Body of pancreas (tissue), 4 donors: ENCODE measurements around the gene HSD17B4. TPM values are rescaled to one million over a fixed set of nuclear protein-coding genes. Genes with fewer than 3 reads are reported as not detected.

Experiments
- ATAC-seq: fragments of 150-250 bp; one replicate; pipeline ENCODE4 v1.9.1; 2016
- DNase-seq, 4 donors: peaks; one replicate each; pipeline ENCODE4 v3.0.0-alpha.2; 2019
- H3K27ac ChIP-seq, 4 donors: fragments of 200-600 bp; sonication (generic); 1 replicate in 3 of 4; 2 replicates in 1 of 4; pipeline versions ENCODE4 v1.5.1 to v1.6.1; 2016 to 2019; ENCODE audit warnings: mild to moderate bottlenecking in 1 of 4, mixed read lengths in 1 of 4, moderate library complexity in 1 of 4
- H3K27me3 ChIP-seq, 2 donors: fragments of 200-600 bp; sonication (generic); one replicate each; pipeline ENCODE4 v1.6.0; 2016; ENCODE audit warnings: mild to moderate bottlenecking in 1 of 2
- H3K36me3 ChIP-seq, 2 donors: fragments of 200-600 bp; sonication (generic); replicated peaks in 1 of 2; 2 replicates each; pipeline ENCODE4 v1.5.1; 2016; ENCODE audit warnings: low read depth in 2 of 2; ENCODE audit not compliant: insufficient read depth in 1 of 2
- H3K4me1 ChIP-seq: fragments of 200-600 bp; sonication (generic); one replicate; pipeline ENCODE4 v1.6.0; 2016
- H3K4me3 ChIP-seq, 2 donors: fragments of 200-600 bp; sonication (generic); 1 replicate in 1 of 2; 2 replicates in 1 of 2; pipeline ENCODE4 v1.5.1; 2016 to 2019
- H3K9me3 ChIP-seq, 3 donors: fragments of 200-600 bp; sonication (generic); 1 replicate in 2 of 3; 2 replicates in 1 of 3; pipeline ENCODE4 v1.5.1; 2016
- POLR2A ChIP-seq, 3 donors: fragments of 450-650 bp; IDR thresholded peaks; one replicate each; pipeline ENCODE4 v1.6.1; 2016; ENCODE audit warnings: antibody characterized with exemption in 3 of 3, mild to moderate bottlenecking in 2 of 3
- WGBS, 2 donors: methylation state at CpG; one replicate each; pipeline ENCODE4 v1.1.5; 2017; 5-methylcytosine and 5-hydroxymethylcytosine counted together
- intact Hi-C: fragments of 100-400 bp; cut with DNase I; formaldehyde crosslinking; loops from one replicate; pipeline ENCODE4 v1.15.1; 2023
- total RNA-seq, 2 donors: library from RNA; depleted of rRNA; stranded (reverse); fragments of >200 nt; gene quantifications; one replicate each; pipeline ENCODE4 v1.1.0, GENCODE V29; 2016
- TF ChIP-seq, protein P1 (sequence below), 7 experiments: fragments of 450-650 bp in 4 of 7; fragments of 200-600 bp in 3 of 7; sonication (generic) in 3 of 7; IDR thresholded peaks; one replicate each; pipeline ENCODE4 v1.5.1; 2016 to 2019; ENCODE audit warnings: antibody characterized with exemption in 7 of 7

The HSD17B4 gene
- total RNA-seq, 2 donors from 2014 or later: 97.2 to 98.6 TPM

GRCh38 chr5:119521232-119521631, 68.9 kb downstream of the HSD17B4 start:
- Histone ChIP-seq H3K4me3 (no peak overlapping the region), H3K27me3 (no peaks in the 10 kb centered on the region), H3K9me3 (no peaks in the 10 kb centered on the region), H3K27ac (no peak overlapping the region), H3K4me1 (no peaks in the 10 kb centered on the region), H3K36me3 (peaks cover 0 to 3% of the 10 kb centered on the region in 2 donors)
- WGBS, 2 donors: 81 to 86% methylated on average over 1 of the region's 1 CpG
- DNase-seq (no peak), ATAC-seq (no peak)
- TF ChIP-seq, protein P1, sequence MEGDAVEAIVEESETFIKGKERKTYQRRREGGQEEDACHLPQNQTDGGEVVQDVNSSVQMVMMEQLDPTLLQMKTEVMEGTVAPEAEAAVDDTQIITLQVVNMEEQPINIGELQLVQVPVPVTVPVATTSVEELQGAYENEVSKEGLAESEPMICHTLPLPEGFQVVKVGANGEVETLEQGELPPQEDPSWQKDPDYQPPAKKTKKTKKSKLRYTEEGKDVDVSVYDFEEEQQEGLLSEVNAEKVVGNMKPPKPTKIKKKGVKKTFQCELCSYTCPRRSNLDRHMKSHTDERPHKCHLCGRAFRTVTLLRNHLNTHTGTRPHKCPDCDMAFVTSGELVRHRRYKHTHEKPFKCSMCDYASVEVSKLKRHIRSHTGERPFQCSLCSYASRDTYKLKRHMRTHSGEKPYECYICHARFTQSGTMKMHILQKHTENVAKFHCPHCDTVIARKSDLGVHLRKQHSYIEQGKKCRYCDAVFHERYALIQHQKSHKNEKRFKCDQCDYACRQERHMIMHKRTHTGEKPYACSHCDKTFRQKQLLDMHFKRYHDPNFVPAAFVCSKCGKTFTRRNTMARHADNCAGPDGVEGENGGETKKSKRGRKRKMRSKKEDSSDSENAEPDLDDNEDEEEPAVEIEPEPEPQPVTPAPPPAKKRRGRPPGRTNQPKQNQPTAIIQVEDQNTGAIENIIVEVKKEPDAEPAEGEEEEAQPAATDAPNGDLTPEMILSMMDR (IDR thresholded peaks at IDR 0.05): no peak
- TF ChIP-seq POLR2A (IDR thresholded peaks at IDR 0.05): no peak
- intact Hi-C loops: no loop called here

- no peak for DNase-seq
- intact Hi-C loops: no loop called here
- Histone ChIP-seq H3K27ac (no peak overlapping the region), H3K9me3 (no peaks in the 10 kb centered on the region), H3K36me3 (peaks cover 0 to 2% of the 10 kb centered on the region in 2 donors), H3K4me1 (no peaks in the 10 kb centered on the region), H3K27me3 (no peaks in the 10 kb centered on the region), H3K4me3 (no peak overlapping the region)
- no peak for ATAC-seq
- WGBS, 2 donors: 62 to 68% methylated on average over 1 of the region's 1 CpG
- TF ChIP-seq, protein P1 (IDR thresholded peaks at IDR 0.05): no peak
- TF ChIP-seq POLR2A (IDR thresholded peaks at IDR 0.05): no peak
Observed at GRCh38 chr5:119522841-119523240, 70.5 kb downstream of the HSD17B4 start.

GRCh38 chr5:119524485-119524884, 72.2 kb downstream of the HSD17B4 start:
- TF ChIP-seq, protein P1 (IDR thresholded peaks at IDR 0.05): no peak
- no peak for TF ChIP-seq POLR2A (IDR thresholded peaks at IDR 0.05)
- Histone ChIP-seq H3K4me1 (no peaks in the 10 kb centered on the region), H3K27me3 (no peaks in the 10 kb centered on the region), H3K4me3 (no peak overlapping the region), H3K9me3 (no peaks in the 10 kb centered on the region), H3K36me3 (peaks cover 0 to 2% of the 10 kb centered on the region in 2 donors), H3K27ac (no peak overlapping the region)
- 55 to 60% methylated on average over 3 of the region's 3 CpGs for whole genome bisulfite sequencing, 2 donors
- no peak for DNase-seq
- intact Hi-C loops: no loop called here
- ATAC-seq: no peak

DNA sequence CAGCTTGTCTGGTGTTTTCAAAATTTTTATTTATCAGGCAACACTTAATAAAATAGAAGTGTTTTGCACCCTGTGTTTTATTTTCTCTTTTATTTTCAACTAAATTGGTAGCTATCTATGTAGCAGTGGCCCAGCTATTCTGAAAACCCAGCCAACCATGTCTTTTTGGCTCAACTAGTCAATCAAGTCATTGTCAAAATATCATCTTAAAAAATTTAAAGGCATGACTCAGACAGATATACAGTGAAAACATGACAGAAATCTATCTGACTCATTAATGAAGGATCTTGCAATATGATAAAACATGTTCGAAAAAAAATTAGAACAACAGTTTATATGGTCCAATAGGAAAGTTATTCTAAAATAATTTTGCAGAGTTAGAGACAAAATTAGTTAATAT, 75.1 kb downstream of the HSD17B4 start:
- 96% methylated on average over 1 of the region's 1 CpG for WGBS, 2 donors
- H3K36me3 ChIP-seq: peaks cover 0 to 2% of the 10 kb centered on the region in 2 donors

DNA sequence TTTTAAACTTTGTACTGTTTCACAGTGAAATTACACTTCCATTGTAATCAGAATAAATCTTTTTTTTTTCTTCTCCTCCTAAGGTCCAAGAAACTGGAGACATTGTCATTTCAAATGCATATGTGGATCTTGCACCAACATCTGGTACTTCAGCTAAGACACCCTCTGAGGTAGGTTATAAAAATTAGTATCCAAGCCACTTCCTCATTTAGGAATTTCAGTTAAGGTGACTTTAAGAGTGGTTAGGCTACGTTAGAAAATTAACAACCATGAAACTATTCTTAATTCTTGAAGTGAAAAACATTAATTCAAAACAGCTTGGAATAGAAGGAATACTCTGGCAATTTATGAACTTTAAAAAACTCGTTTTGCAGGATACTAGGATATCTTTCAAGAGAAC, 77.5 kb downstream of the HSD17B4 start:
- WGBS, 2 donors: 60 to 72% methylated on average over 2 of the region's 2 CpGs
- Histone ChIP-seq H3K4me3 (no peak overlapping the region), H3K9me3 (no peaks in the 10 kb centered on the region), H3K36me3 (peaks cover 0 to 2% of the 10 kb centered on the region in 2 donors), H3K27me3 (no peaks in the 10 kb centered on the region), H3K4me1 (no peaks in the 10 kb centered on the region), H3K27ac (no peak overlapping the region)
- TF ChIP-seq, protein P1 (IDR thresholded peaks at IDR 0.05): no peak
- no peak for TF ChIP-seq POLR2A (IDR thresholded peaks at IDR 0.05)
- no peak for DNase-seq
- no peak for ATAC-seq
- intact Hi-C loops: no loop called here

More for the DNA sequence above, 75.1 kb downstream of the HSD17B4 start:
- intact Hi-C loops: no loop called here
- no peak for TF ChIP-seq POLR2A (IDR thresholded peaks at IDR 0.05)
- TF ChIP-seq, protein P1 (IDR thresholded peaks at IDR 0.05): no peak
- DNase-seq: no peak
- Histone ChIP-seq H3K9me3 (no peaks in the 10 kb centered on the region), H3K4me3 (no peak overlapping the region), H3K27me3 (no peaks in the 10 kb centered on the region), H3K27ac (no peak overlapping the region), H3K4me1 (no peaks in the 10 kb centered on the region)
- ATAC-seq: no peak
